Gastroesophageal sphincter (tissue), 4 donors: Measurements from ENCODE around the gene GSTO2. TPM values are rescaled to one million over a fixed set of nuclear protein-coding genes. Genes with fewer than 3 reads are reported as not detected.

ENCODE experiments used
- ATAC-seq: fragments of 150-250 bp; one replicate; pipeline ENCODE4 v1.9.1; 2016; ENCODE audit warnings: mild to moderate bottlenecking, moderate library complexity
- H3K27ac ChIP-seq, 4 donors: fragments of 200-600 bp; sonication (generic) in 3 of 4; 1 replicate in 3 of 4; 2 replicates in 1 of 4; pipeline ENCODE4 v1.5.1; 2016 to 2019
- H3K27me3 ChIP-seq: fragments of 200-600 bp; sonication (generic); one replicate; pipeline ENCODE4 v1.5.1; 2019
- H3K36me3 ChIP-seq, 2 donors: fragments of 200-600 bp; sonication (generic); one replicate each; pipeline ENCODE4 v1.5.1; 2019; ENCODE audit warnings: control low read depth in 1 of 2
- H3K4me1 ChIP-seq, 3 donors: fragments of 200-600 bp; sonication (generic); 1 replicate in 2 of 3; 2 replicates in 1 of 3; pipeline ENCODE4 v1.5.1; 2016 to 2019; ENCODE audit warnings: control low read depth in 2 of 3
- H3K4me3 ChIP-seq, 2 donors: fragments of 200-600 bp; sonication (generic); one replicate each; pipeline ENCODE4 v1.5.1; 2019; ENCODE audit warnings: mild to moderate bottlenecking in 1 of 2, moderate library complexity in 1 of 2
- H3K9me3 ChIP-seq, 3 donors: fragments of 200-600 bp; sonication (generic); one replicate each; pipeline ENCODE4 v1.5.1; 2017 to 2019; ENCODE audit warnings: control low read depth in 2 of 3
- CTCF ChIP-seq, 4 experiments: fragments of 200-600 bp in 2 of 4; fragments of 450-650 bp in 2 of 4; sonication (generic) in 1 of 4; IDR thresholded peaks; one replicate each; pipeline ENCODE4 v1.5.1; 2017 to 2019; ENCODE audit warnings: antibody characterized with exemption in 4 of 4, mild to moderate bottlenecking in 2 of 4, moderate library complexity in 2 of 4
- EP300 ChIP-seq: sonication (generic); formaldehyde crosslinking; IDR thresholded peaks from one replicate; pipeline ENCODE4 v1.6.1; 2017; ENCODE audit warnings: antibody characterized with exemption, mild to moderate bottlenecking
- POLR2A ChIP-seq, 2 donors: fragments of 450-650 bp; IDR thresholded peaks; one replicate each; pipeline ENCODE4 v1.6.1; 2017; ENCODE audit warnings: antibody characterized with exemption in 2 of 2, mild to moderate bottlenecking in 2 of 2, moderate library complexity in 1 of 2
- POLR2AphosphoS5 ChIP-seq: sonication (generic); formaldehyde crosslinking; IDR thresholded peaks from one replicate; pipeline ENCODE4 v1.6.1; 2017; ENCODE audit warnings: antibody characterized with exemption
- WGBS, 2 donors: methylation state at CpG; one replicate each; pipeline ENCODE4 v1.1.5; 2018; ENCODE audit warnings: low coverage in 1 of 2; 5-methylcytosine and 5-hydroxymethylcytosine counted together
- total RNA-seq, 4 donors: library from RNA; depleted of rRNA; stranded (reverse); fragments of >200 nt; gene quantifications; one replicate each; pipeline ENCODE4 v1.1.0, GENCODE V29; 2016

The GSTO2 gene
- total RNA-seq, 4 donors from 2014 or later, result 0.15 to 1.3 (median 0.21) TPM

DNA sequence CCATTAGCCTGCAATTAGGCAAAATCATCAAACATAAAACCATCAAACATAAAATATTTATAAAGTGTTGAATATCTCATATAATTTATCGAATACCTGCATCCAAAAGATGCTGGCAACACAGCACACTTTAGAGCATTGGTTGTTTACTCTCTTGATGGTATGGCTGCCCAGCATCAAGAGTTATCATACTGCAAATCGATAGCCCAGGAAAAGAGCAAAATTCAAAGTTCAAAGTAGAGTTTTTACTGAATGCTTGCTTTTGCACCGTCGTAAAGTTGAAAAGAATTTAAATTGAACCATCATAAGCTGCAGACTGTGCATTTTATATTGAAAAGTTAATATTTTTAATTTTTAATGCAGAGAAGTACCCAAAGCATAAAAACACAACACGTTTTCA, 4.2 kb upstream of the GSTO2 start:
- Histone ChIP-seq H3K4me1 (peaks cover 8 to 61% (median 23%) of the 10 kb centered on the region in 3 donors), H3K27ac (no peak overlapping the region), H3K27me3 (no peaks in the 10 kb centered on the region), H3K9me3 (no peaks in the 10 kb centered on the region), H3K4me3 (no peak overlapping the region), H3K36me3 (peaks cover 4 to 83% of the 10 kb centered on the region in 2 donors)
- no peak for ATAC-seq
- TF ChIP-seq POLR2AphosphoS5 (no peak), POLR2A (IDR thresholded peaks at IDR 0.05) (no peak), CTCF (IDR thresholded peaks at IDR 0.05) (no peak), EP300 (no peak)
- 83 to 87% methylated on average over 5 of the region's 5 CpGs for WGBS, 2 donors

DNA sequence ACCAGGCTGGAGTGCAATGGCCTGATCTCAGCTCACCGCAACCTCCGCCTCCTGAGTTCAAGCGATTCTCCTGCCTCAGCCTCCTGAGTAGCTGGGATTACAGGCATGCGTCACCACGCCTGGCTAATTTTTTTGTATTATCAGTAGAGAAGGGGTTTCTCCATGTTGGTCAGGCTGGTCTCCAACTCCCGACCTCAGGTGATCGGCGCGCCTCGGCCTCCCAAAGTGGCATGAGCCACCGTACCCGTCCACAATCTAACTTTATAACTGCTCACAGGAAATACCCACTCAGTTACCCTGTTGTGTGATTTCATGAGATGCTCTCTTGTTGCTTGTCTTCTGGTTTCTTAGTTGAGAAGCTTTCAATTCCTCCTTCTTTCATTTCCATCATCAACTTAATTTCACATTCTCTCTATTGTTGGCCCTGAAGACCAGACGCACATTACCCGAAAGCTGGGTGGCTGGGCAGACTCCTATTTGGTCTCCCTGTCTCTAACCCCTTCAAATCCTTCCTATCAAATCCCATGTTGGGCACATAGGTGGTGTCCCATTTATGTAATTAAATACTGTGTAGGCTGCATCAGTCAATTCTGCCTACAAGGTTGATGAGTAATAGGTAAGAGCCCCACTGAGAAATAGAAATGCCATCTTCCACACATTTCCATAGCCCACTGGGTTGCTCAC, 1.1 kb upstream of the GSTO2 start:
- no peaks in the 10 kb centered on the region for H3K27me3 ChIP-seq
- no peak for ATAC-seq
- no peaks in the 10 kb centered on the region for H3K9me3 ChIP-seq
- 98% methylated on average over 7 to 11 of the region's 14 CpGs for WGBS, 2 donors
- H3K4me1 ChIP-seq, result peaks cover 5 to 31% (median 5%) of the 10 kb centered on the region in 3 donors
- peaks cover 0 to 52% of the 10 kb centered on the region in 2 donors for H3K36me3 ChIP-seq
- H3K27ac ChIP-seq, result peak overlapping the region; percentile 90 to 93 (median 92)
- no peak for TF ChIP-seq CTCF (IDR thresholded peaks at IDR 0.05)
- no peak for TF ChIP-seq POLR2AphosphoS5
- no peak for TF ChIP-seq EP300
- no peak for TF ChIP-seq POLR2A (IDR thresholded peaks at IDR 0.05)
- peak overlapping the region; percentile 85 to 99 for H3K4me3 ChIP-seq

DNA sequence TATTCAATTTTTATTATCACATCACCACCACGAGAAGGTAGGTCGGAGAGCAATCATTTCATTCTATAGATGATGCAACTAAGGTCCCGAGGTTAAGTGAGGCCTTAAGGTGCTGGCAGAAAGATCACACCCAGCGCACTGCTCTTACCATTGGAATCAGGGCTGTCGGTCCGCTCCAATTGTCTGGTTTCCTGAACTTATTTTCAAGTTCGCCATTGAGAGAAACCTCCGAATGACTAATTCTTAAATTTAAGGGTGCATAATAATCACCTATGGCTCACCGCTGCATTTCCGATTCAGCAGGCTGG, 625 bp upstream of the GSTO2 start:
- Histone ChIP-seq H3K27ac (peak overlapping the region; percentile 90 to 93 (median 92)), H3K36me3 (peaks cover 0 to 47% of the 10 kb centered on the region in 2 donors), H3K27me3 (no peaks in the 10 kb centered on the region), H3K9me3 (no peaks in the 10 kb centered on the region), H3K4me1 (peaks cover 5 to 30% (median 5%) of the 10 kb centered on the region in 3 donors), H3K4me3 (peak overlapping the region; percentile 85 to 99)
- no peak for ATAC-seq
- TF ChIP-seq POLR2AphosphoS5 (no peak), POLR2A (IDR thresholded peaks at IDR 0.05) (no peak), EP300 (no peak), CTCF (IDR thresholded peaks at IDR 0.05) (no peak)
- WGBS, 2 donors, result 8% methylated on average over 6 to 7 of the region's 10 CpGs

GRCh38 chr10:104273286-104273685, 4.3 kb downstream of the GSTO2 start:
- 60 to 67% methylated on average over 1 of the region's 1 CpG for WGBS, 2 donors
- Histone ChIP-seq H3K9me3 (no peaks in the 10 kb centered on the region), H3K4me3 (no peak overlapping the region), H3K27ac (no peak overlapping the region), H3K4me1 (peaks cover under 1 to 17% (median under 1%) of the 10 kb centered on the region in 3 donors), H3K27me3 (peaks cover 24% of the 10 kb centered on the region), H3K36me3 (peaks cover 0 to under 1% of the 10 kb centered on the region in 2 donors)
- TF ChIP-seq EP300, result no peak
- TF ChIP-seq POLR2AphosphoS5, result no peak
- TF ChIP-seq CTCF (IDR thresholded peaks at IDR 0.05), result no peak
- TF ChIP-seq POLR2A (IDR thresholded peaks at IDR 0.05), result no peak
- ATAC-seq, result no peak

DNA sequence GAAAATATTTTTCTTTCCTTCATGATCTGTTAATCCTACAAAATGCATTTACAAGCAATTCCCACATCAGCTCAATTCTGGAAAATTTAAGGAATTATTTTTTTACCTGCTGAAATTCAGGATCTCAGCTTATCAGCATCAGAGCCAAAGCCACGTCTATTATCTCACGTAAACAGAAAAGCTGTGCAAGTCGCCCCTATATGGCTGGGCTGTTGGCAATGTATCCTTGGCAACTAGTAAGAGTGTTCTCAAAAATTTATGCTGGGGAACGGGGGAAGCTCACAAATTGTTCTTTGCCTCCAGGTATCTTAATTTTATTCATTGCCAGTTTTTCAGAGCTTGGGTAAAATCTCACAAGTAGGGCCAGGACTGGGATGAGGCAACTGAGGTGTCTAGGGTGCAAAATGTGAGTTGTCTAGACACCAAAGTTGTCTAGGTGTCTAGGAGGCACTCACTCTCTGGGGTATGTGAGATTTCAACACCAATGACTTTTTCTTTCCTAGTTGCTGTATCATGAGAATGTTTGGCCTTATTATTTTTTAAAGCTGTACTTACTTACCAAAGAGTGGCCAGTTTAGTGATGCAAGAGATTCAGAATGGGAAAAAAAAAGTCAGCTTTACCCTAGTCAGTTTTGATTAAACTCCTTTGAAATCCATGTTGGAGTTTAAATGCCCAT, 5.1 kb downstream of the GSTO2 start:
- TF ChIP-seq CTCF (IDR thresholded peaks at IDR 0.05) (no peak), POLR2A (IDR thresholded peaks at IDR 0.05) (no peak), POLR2AphosphoS5 (no peak), EP300 (no peak)
- 56 to 61% methylated on average over 4 of the region's 4 CpGs for WGBS, 2 donors
- Histone ChIP-seq H3K4me3 (no peak overlapping the region), H3K9me3 (no peaks in the 10 kb centered on the region), H3K27ac (no peak overlapping the region), H3K4me1 (peaks cover 0 to 14% (median 0%) of the 10 kb centered on the region in 3 donors), H3K36me3 (no peaks in the 10 kb centered on the region), H3K27me3 (peaks cover 24% of the 10 kb centered on the region)
- no peak for ATAC-seq
